ENCODE measurements around the gene MAGI3. TPM values are rescaled to one million over a fixed set of nuclear protein-coding genes. Genes with fewer than 3 reads are reported as not detected.

MAGI3 gene
- total RNA-seq, 1 experiment from 2014 or later, result 7.2 TPM

DNA sequence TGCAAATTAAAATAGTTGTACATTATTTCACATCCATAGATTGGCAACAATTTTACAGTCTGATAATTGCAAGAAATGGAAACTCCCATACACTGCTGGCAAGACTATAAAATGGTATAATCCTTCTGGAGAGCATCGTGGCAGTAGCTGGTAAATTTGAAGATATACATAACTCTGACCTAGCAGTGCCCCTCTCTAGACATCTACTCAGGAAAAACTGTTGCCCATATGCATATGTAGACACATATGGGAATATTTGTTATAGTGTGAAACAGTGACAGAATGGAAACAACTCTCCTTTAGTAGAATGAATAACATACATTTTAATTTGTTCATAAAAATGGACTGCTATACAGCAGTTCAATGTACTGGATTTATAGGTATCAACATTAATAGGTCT lies 191.8 kb downstream of the MAGI3 start:
- POLR2A ChIA-PET (ENCODE audit: unreplicated experiment), result no interaction called here
- ATAC-seq, result no peak
- no TSS peak for BruUV-seq (replicated peaks)

DNA sequence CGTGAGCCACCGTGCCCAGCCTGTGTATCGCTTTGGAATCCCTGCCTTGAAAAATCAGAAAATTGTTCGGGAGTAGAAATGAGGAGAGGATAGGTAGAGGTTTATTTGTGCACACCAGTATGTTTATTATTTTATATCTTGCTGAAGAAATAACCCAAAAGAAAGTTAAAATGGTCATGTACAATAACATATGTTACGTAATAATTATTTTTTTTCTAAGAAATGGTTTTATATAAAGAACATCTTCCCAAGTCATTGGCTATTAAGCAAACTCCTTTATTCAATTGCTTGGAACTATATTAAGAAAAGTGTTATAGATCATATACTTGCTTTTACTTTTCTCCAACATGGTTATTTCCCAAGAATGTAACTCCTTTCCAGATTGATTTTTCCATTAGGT lies 197.2 kb downstream of the MAGI3 start:
- Histone ChIP-seq H3K79me2 (ENCODE audit: low read length) (no peaks in the 10 kb centered on the region), H3K4me2 (ENCODE audit: low read length) (no peak overlapping the region), H2AFZ (ENCODE audit: low read length) (no peak overlapping the region), H3F3A (ENCODE audit: low read length, unreplicated experiment) (no peaks in the 10 kb centered on the region), H3K36me3 (ENCODE audit: low read depth, low read length) (no peaks in the 10 kb centered on the region), H3K9me2 (replicated peaks; ENCODE audit: low read length) (no peaks in the 10 kb centered on the region), H3K4me3 (ENCODE audit: low read length) (no peak overlapping the region), H4K20me1 (ENCODE audit: low read length) (no peaks in the 10 kb centered on the region), H3K27ac (ENCODE audit: low read length) (no peak overlapping the region), H3K9me3 (ENCODE audit: low read length) (no peaks in the 10 kb centered on the region), H3K4me1 (ENCODE audit: insufficient read depth, low read length) (no peaks in the 10 kb centered on the region), H3K9ac (ENCODE audit: low read length) (no peak overlapping the region), H3K27me3 (ENCODE audit: low read length) (no peaks in the 10 kb centered on the region)
- ChIA-PET CTCF (no interaction called here), POLR2A (ENCODE audit: unreplicated experiment) (no interaction called here)
- TF ChIP-seq, protein P1, sequence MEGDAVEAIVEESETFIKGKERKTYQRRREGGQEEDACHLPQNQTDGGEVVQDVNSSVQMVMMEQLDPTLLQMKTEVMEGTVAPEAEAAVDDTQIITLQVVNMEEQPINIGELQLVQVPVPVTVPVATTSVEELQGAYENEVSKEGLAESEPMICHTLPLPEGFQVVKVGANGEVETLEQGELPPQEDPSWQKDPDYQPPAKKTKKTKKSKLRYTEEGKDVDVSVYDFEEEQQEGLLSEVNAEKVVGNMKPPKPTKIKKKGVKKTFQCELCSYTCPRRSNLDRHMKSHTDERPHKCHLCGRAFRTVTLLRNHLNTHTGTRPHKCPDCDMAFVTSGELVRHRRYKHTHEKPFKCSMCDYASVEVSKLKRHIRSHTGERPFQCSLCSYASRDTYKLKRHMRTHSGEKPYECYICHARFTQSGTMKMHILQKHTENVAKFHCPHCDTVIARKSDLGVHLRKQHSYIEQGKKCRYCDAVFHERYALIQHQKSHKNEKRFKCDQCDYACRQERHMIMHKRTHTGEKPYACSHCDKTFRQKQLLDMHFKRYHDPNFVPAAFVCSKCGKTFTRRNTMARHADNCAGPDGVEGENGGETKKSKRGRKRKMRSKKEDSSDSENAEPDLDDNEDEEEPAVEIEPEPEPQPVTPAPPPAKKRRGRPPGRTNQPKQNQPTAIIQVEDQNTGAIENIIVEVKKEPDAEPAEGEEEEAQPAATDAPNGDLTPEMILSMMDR (conservative IDR thresholded peaks at IDR 0.05; ENCODE audit: low read depth, low read length), result no peak
- TF ChIP-seq EZH2phosphoT487 (IDR thresholded peaks at IDR 0.05; ENCODE audit: borderline replicate concordance, low read length) (no peak), EZH2 (IDR thresholded peaks at IDR 0.05; ENCODE audit: low read length, unreplicated experiment) (no peak)
- ATAC-seq, result no peak
- no peak for DNase-seq
- no TSS peak for BruUV-seq (replicated peaks)
- intact Hi-C loops (cut with micrococcal nuclease), result no loop called here

More for the DNA sequence above, 191.8 kb downstream of the MAGI3 start:
- H3F3A ChIP-seq (ENCODE audit: low read length, unreplicated experiment), result no peaks in the 10 kb centered on the region
- H3K27me3 ChIP-seq (ENCODE audit: low read length), result no peaks in the 10 kb centered on the region
- TF ChIP-seq EZH2 (IDR thresholded peaks at IDR 0.05; ENCODE audit: low read length, unreplicated experiment) (no peak), EZH2phosphoT487 (IDR thresholded peaks at IDR 0.05; ENCODE audit: borderline replicate concordance, low read length) (no peak)
- TF ChIP-seq, protein P1 (conservative IDR thresholded peaks at IDR 0.05; ENCODE audit: low read depth, low read length), result no peak
- H3K79me2 ChIP-seq (ENCODE audit: low read length), result no peaks in the 10 kb centered on the region
- H3K27ac ChIP-seq (ENCODE audit: low read length), result no peak overlapping the region
- intact Hi-C loops (cut with micrococcal nuclease), result no loop called here
- H2AFZ ChIP-seq (ENCODE audit: low read length), result no peak overlapping the region
- no peaks in the 10 kb centered on the region for H3K4me1 ChIP-seq (ENCODE audit: insufficient read depth, low read length)
- no peaks in the 10 kb centered on the region; the same call in 1 of the 2 replicates for H3K9me2 ChIP-seq (replicated peaks; ENCODE audit: low read length)
- H3K9ac ChIP-seq (ENCODE audit: low read length), result no peak overlapping the region
- no peaks in the 10 kb centered on the region for H4K20me1 ChIP-seq (ENCODE audit: low read length)
- H3K9me3 ChIP-seq (ENCODE audit: low read length), result no peaks in the 10 kb centered on the region
- H3K4me3 ChIP-seq (ENCODE audit: low read length), result no peak overlapping the region
- DNase-seq, result no peak
- no peaks in the 10 kb centered on the region for H3K36me3 ChIP-seq (ENCODE audit: low read depth, low read length)
- H3K4me2 ChIP-seq (ENCODE audit: low read length), result no peak overlapping the region
- CTCF ChIA-PET, result no interaction called here

DNA sequence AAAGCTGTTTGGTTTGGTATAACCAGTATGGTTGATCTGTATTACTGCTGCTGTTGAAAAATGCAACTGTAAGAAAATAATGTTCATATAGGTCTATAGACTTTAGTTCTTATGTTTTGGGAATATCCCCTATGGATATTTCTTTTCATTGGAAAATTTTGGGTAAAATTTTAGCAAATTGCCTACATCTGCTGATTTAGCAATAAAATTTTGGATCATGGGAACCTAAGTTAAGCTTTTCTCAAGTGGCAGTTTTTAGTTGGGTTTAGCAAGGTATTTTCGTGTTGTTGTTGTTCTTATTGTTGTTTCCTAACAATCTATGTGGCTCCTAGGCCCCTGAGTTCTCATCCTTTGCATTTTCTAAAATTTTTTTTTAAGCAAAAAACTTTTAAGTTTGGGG lies 201.9 kb downstream of the MAGI3 start:
- no peak overlapping the region for H2AFZ ChIP-seq (ENCODE audit: low read length)
- ChIA-PET POLR2A (ENCODE audit: unreplicated experiment) (no interaction called here), CTCF (no interaction called here)
- ATAC-seq, result no peak
- no peaks in the 10 kb centered on the region for H3K79me2 ChIP-seq (ENCODE audit: low read length)
- no peaks in the 10 kb centered on the region for H3F3A ChIP-seq (ENCODE audit: low read length, unreplicated experiment)
- no peaks in the 10 kb centered on the region for H3K27me3 ChIP-seq (ENCODE audit: low read length)
- no peak overlapping the region for H3K27ac ChIP-seq (ENCODE audit: low read length)
- H3K36me3 ChIP-seq (ENCODE audit: low read depth, low read length), result peaks cover 11% of the 10 kb centered on the region
- no peaks in the 10 kb centered on the region for H4K20me1 ChIP-seq (ENCODE audit: low read length)
- H3K9ac ChIP-seq (ENCODE audit: low read length), result no peak overlapping the region
- no peak for DNase-seq
- no peaks in the 10 kb centered on the region for H3K9me2 ChIP-seq (replicated peaks; ENCODE audit: low read length)
- no peaks in the 10 kb centered on the region for H3K9me3 ChIP-seq (ENCODE audit: low read length)
- TF ChIP-seq, protein P1 (conservative IDR thresholded peaks at IDR 0.05; ENCODE audit: low read depth, low read length), result no peak
- no peak for TF ChIP-seq EZH2phosphoT487 (IDR thresholded peaks at IDR 0.05; ENCODE audit: borderline replicate concordance, low read length)
- TF ChIP-seq EZH2 (IDR thresholded peaks at IDR 0.05; ENCODE audit: low read length, unreplicated experiment), result no peak
- intact Hi-C loops (cut with micrococcal nuclease), result no loop called here
- BruUV-seq (replicated peaks), result no TSS peak
- H3K4me1 ChIP-seq (ENCODE audit: insufficient read depth, low read length), result no peaks in the 10 kb centered on the region
- H3K4me3 ChIP-seq (ENCODE audit: low read length), result no peak overlapping the region
- H3K4me2 ChIP-seq (ENCODE audit: low read length), result no peak overlapping the region

Data from PC-3 (cell line).